PC-3 (cell line): ENCODE results near the gene PRPH2. TPM values are rescaled to one million over a fixed set of nuclear protein-coding genes. Genes with fewer than 3 reads are reported as not detected.

Experiments used
- ATAC-seq: fragments of 200-7000 bp; cut with Tn5 transposase; 2 replicates; pipeline ENCODE4 v1.9.1; 2020; ENCODE audit warnings: mild to moderate bottlenecking, moderate library complexity
- BruUV-seq: library from RNA; stranded (reverse); fragments of 400-500 nt; replicated peaks from 2 replicates; lab custom pipeline; 2021; lab: Mats Ljungman, UMichigan
- CTCF ChIA-PET: fragments of 300-600 bp; sonication (Branson Sonifier 250); formaldehyde crosslinking; loops from one replicate; lab custom pipeline; 2022; ENCODE audit warnings: antibody characterized with exemption; lab: Charles Lee
- POLR2A ChIA-PET: fragments of 300-600 bp; sonication (Branson Sonifier 250); formaldehyde crosslinking; loops from one replicate; lab custom pipeline; 2022; ENCODE audit warnings: antibody characterized with exemption; ENCODE audit not compliant: unreplicated experiment; lab: Charles Lee
- DNase-seq: peaks from one replicate; pipeline ENCODE4 v3.0.0-alpha.2; 2015
- H2AFZ ChIP-seq: fragments of 300-600 bp; sonication (generic); 2 replicates; pipeline ENCODE4 v1.6.0; 2016; ENCODE audit warnings: antibody characterized with exemption, low read length
- H3F3A ChIP-seq: fragments of 300-600 bp; sonication (generic); one replicate; pipeline ENCODE4 v1.6.0; 2017; ENCODE audit warnings: antibody characterized with exemption, low read length, control low read depth, mild to moderate bottlenecking; ENCODE audit not compliant: unreplicated experiment
- H3K27ac ChIP-seq: fragments of 300-600 bp; sonication (generic); 2 replicates; pipeline ENCODE4 v1.5.1; 2016; ENCODE audit warnings: mild to moderate bottlenecking, low read length
- H3K27me3 ChIP-seq: fragments of 300-600 bp; sonication (generic); 2 replicates; pipeline ENCODE4 v1.6.1; 2016; ENCODE audit warnings: low read length, mixed read lengths
- H3K36me3 ChIP-seq: fragments of 300-600 bp; sonication (generic); 2 replicates; pipeline ENCODE4 v1.6.1; 2016; ENCODE audit warnings: low read depth, mixed run types, low read length, mixed read lengths
- H3K4me1 ChIP-seq: fragments of 300-600 bp; sonication (generic); 2 replicates; pipeline ENCODE4 v1.5.1; 2016; ENCODE audit warnings: low read length; ENCODE audit not compliant: insufficient read depth
- H3K4me2 ChIP-seq: fragments of 300-600 bp; sonication (generic); 2 replicates; pipeline ENCODE4 v1.6.0; 2016; ENCODE audit warnings: low read length
- H3K4me3 ChIP-seq: fragments of 300-600 bp; sonication (generic); 2 replicates; pipeline ENCODE4 v1.5.1; 2016; ENCODE audit warnings: mild to moderate bottlenecking, low read length, mixed read lengths
- H3K79me2 ChIP-seq: fragments of 300-600 bp; sonication (generic); 2 replicates; pipeline ENCODE4 v1.6.1; 2017; ENCODE audit warnings: low read length, mixed read lengths
- H3K9ac ChIP-seq: fragments of 300-600 bp; sonication (generic); 2 replicates; pipeline ENCODE4 v1.6.0; 2016; ENCODE audit warnings: mild to moderate bottlenecking, low read length
- H3K9me2 ChIP-seq: fragments of 300-600 bp; sonication (generic); replicated peaks from 2 replicates; pipeline ENCODE4 v1.6.1; 2016; ENCODE audit warnings: mixed run types, low read length, mixed read lengths
- H3K9me3 ChIP-seq: fragments of 300-600 bp; sonication (generic); 2 replicates; pipeline ENCODE4 v1.6.1; 2016; ENCODE audit warnings: low read length, mixed read lengths
- H4K20me1 ChIP-seq: fragments of 300-600 bp; sonication (generic); 2 replicates; pipeline ENCODE4 v1.6.1; 2016; ENCODE audit warnings: low read length, mixed read lengths
- EZH2 ChIP-seq: fragments of 300-600 bp; sonication (generic); IDR thresholded peaks from one replicate; pipeline ENCODE4 v1.6.1; 2017; ENCODE audit warnings: antibody characterized with exemption, mild to moderate bottlenecking, low read length; ENCODE audit not compliant: unreplicated experiment
- EZH2phosphoT487 ChIP-seq: fragments of 300-600 bp; sonication (generic); IDR thresholded peaks from 2 replicates; pipeline ENCODE4 v1.6.1; 2018; ENCODE audit warnings: mild to moderate bottlenecking, antibody characterized with exemption, low read length, borderline replicate concordance
- intact Hi-C: fragments of 100-400 bp; cut with micrococcal nuclease; formaldehyde crosslinking; loops from 2 replicates; pipeline ENCODE4 v1.9.0; 2023
- total RNA-seq: library from RNA; depleted of rRNA; stranded (reverse); fragments of >200 nt; gene quantifications from 2 replicates; pipeline ENCODE4 v1.2.3, GENCODE V29; 2014
- TF ChIP-seq, protein P1 (sequence below): fragments of 300-600 bp; sonication (generic); conservative IDR thresholded peaks from 2 replicates; pipeline ENCODE4 v1.5.1; 2017; ENCODE audit warnings: antibody characterized with exemption, low read depth, mild to moderate bottlenecking, low read length

Gene PRPH2
- total RNA-seq, 1 experiment from 2014 or later, result not detected

DNA sequence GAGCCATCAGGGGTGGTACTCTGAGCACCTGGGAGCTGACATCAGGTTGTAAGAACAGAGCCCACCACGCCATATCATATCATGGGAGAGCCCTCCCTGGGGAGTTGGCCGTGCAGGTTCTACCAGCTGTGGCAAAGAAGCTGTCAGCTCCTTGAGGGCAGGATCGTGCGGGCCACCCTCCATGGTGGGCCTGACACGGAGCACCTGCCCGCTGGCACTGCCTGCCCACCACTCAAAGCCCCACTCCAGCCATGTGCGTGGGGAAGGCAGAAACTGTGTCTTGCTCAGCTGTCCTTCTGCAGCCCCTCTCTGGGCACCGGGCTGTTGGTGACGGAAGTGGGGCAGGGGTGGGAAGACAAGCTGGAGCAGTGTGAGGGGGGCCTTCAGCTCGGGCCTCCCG is 14.3 kb downstream of the PRPH2 start:
- TF ChIP-seq EZH2phosphoT487 (no peak), EZH2 (no peak)
- TF ChIP-seq, protein P1, sequence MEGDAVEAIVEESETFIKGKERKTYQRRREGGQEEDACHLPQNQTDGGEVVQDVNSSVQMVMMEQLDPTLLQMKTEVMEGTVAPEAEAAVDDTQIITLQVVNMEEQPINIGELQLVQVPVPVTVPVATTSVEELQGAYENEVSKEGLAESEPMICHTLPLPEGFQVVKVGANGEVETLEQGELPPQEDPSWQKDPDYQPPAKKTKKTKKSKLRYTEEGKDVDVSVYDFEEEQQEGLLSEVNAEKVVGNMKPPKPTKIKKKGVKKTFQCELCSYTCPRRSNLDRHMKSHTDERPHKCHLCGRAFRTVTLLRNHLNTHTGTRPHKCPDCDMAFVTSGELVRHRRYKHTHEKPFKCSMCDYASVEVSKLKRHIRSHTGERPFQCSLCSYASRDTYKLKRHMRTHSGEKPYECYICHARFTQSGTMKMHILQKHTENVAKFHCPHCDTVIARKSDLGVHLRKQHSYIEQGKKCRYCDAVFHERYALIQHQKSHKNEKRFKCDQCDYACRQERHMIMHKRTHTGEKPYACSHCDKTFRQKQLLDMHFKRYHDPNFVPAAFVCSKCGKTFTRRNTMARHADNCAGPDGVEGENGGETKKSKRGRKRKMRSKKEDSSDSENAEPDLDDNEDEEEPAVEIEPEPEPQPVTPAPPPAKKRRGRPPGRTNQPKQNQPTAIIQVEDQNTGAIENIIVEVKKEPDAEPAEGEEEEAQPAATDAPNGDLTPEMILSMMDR, result no peak
- Histone ChIP-seq H3K36me3 (no peaks in the 10 kb centered on the region), H3K4me2 (no peak overlapping the region), H3K9me3 (no peaks in the 10 kb centered on the region), H2AFZ (no peak overlapping the region), H3K27me3 (no peaks in the 10 kb centered on the region), H4K20me1 (no peaks in the 10 kb centered on the region), H3K9me2 (no peaks in the 10 kb centered on the region), H3F3A (no peaks in the 10 kb centered on the region), H3K4me3 (no peak overlapping the region), H3K4me1 (no peaks in the 10 kb centered on the region), H3K79me2 (no peaks in the 10 kb centered on the region), H3K9ac (no peak overlapping the region), H3K27ac (no peak overlapping the region)
- CTCF ChIA-PET, result no interaction called here
- no peak for DNase-seq
- intact Hi-C loops, result no loop called here
- POLR2A ChIA-PET, result no interaction called here
- no peak for ATAC-seq
- no TSS peak for BruUV-seq

DNA sequence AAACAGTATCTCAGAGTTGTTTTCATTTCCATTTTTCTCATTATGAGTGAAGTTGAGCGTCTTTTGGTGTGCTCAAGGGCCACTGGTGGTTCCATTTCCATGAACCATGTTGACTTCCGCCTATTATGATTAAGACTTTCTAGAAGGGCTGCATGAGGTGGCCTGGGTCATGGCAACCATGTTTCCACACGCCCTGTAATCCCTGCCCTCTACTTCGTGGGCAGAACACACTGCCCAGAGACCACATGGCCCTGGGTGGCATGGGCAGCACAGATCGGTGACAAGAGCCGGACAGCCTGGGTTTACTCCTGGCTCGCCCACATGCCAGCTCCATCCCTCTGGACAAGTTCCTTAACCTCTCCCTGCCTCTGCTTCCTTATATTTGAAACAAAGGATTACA is 14.8 kb downstream of the PRPH2 start:
- no peak overlapping the region for H3K4me2 ChIP-seq
- ChIA-PET CTCF (no interaction called here), POLR2A (no interaction called here)
- ATAC-seq (no peak), DNase-seq (no peak)
- H3K9me2 ChIP-seq, result no peaks in the 10 kb centered on the region
- no peaks in the 10 kb centered on the region for H3K79me2 ChIP-seq
- no peaks in the 10 kb centered on the region for H3K4me1 ChIP-seq
- no peak overlapping the region for H3K9ac ChIP-seq
- no peak overlapping the region for H3K27ac ChIP-seq
- H3K36me3 ChIP-seq, result no peaks in the 10 kb centered on the region
- no peak for TF ChIP-seq EZH2
- TF ChIP-seq, protein P1, result no peak
- no peak for TF ChIP-seq EZH2phosphoT487
- H3K9me3 ChIP-seq, result no peaks in the 10 kb centered on the region
- H3F3A ChIP-seq, result no peaks in the 10 kb centered on the region
- no TSS peak for BruUV-seq
- no peak overlapping the region for H2AFZ ChIP-seq
- no peaks in the 10 kb centered on the region for H3K27me3 ChIP-seq
- H4K20me1 ChIP-seq, result no peaks in the 10 kb centered on the region
- intact Hi-C loops, result no loop called here
- H3K4me3 ChIP-seq, result no peak overlapping the region

DNA sequence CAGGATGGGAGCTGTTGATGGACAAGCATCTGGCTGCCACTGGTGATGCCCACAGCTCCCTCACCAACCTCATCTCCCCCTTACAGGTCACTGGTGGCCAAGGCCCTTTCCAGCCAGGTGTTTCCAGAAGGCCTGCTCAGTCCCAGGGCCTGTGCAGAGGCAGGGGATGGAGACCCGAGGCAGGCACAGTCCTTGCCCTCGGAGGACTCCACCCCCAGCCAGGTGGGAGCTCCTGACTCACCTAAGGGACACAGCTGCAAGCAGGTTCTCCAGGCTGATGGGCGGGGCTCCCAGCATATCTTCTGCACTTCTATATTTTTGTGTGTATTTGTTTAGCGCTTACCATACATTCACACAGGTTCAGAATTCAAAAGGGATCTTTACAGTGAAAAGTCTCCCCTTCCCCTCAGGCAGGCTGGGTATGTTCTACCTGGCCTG is 17.4 kb downstream of the PRPH2 start:
- ChIA-PET CTCF (no interaction called here), POLR2A (no interaction called here)
- no peak overlapping the region for H3K4me3 ChIP-seq
- ATAC-seq (no peak; the same call in 1 of the 2 replicates), DNase-seq (peak; percentile 42)
- TF ChIP-seq, protein P1, result no peak
- TF ChIP-seq EZH2phosphoT487 (no peak), EZH2 (no peak)
- H3K9me3 ChIP-seq, result no peaks in the 10 kb centered on the region
- no peaks in the 10 kb centered on the region for H3K36me3 ChIP-seq
- no peak overlapping the region for H2AFZ ChIP-seq
- peaks cover 8% of the 10 kb centered on the region for H3K4me1 ChIP-seq
- intact Hi-C loops, result no loop called here
- H3F3A ChIP-seq, result no peaks in the 10 kb centered on the region
- H3K27me3 ChIP-seq, result no peaks in the 10 kb centered on the region
- no peak overlapping the region for H3K27ac ChIP-seq
- H3K9ac ChIP-seq, result no peak overlapping the region
- no peak overlapping the region for H3K4me2 ChIP-seq
- no peaks in the 10 kb centered on the region for H3K79me2 ChIP-seq
- no TSS peak for BruUV-seq
- no peaks in the 10 kb centered on the region for H3K9me2 ChIP-seq
- no peaks in the 10 kb centered on the region for H4K20me1 ChIP-seq
